Measurements from ENCODE around the gene RAG2. TPM values are rescaled to one million over a fixed set of nuclear protein-coding genes. Genes with fewer than 3 reads are reported as not detected.

Gene RAG2
- total and polyA plus RNA-seq, 10 of the 15 experiments (the other 5 are each of a cell fraction or from before 2014, with no cell fraction given) = not detected

GRCh38 chr11:36574486-36574885 lies 23.6 kb downstream of the RAG2 start:
- in situ Hi-C loops (cut with MboI) (no loop called here), intact Hi-C loops (cut with micrococcal nuclease; ENCODE audit: unreplicated experiment) (no loop called here)
- no peak overlapping the region for H3K4me2 ChIP-seq (ENCODE audit: control insufficient read depth, insufficient read depth)
- ChIA-PET SMC1A (ENCODE audit: uncharacterized antibody, unreplicated experiment) (interaction anchor here (0.9 kb wide), 1 partner anchor 10 kb away, joined by 4 read pairs; no protein-coding TSS in a partner anchor), CTCF (no interaction called here), POLR2A (no interaction called here), RAD21 (ENCODE audit: unreplicated experiment) (no interaction called here)
- FAIRE-seq = no peak
- no peaks in the 10 kb centered on the region for H3K36me3 ChIP-seq (ENCODE audit: control insufficient read depth in 2 of 2, insufficient read depth in 2 of 2, low read length in 1 of 2)
- no peaks in the 10 kb centered on the region for H3K4me1 ChIP-seq (ENCODE audit: control insufficient read depth, insufficient read depth, low read length)
- no peak overlapping the region for H3K27ac ChIP-seq (ENCODE audit: control insufficient read depth, insufficient read depth)
- no peak overlapping the region for H3K4me3 ChIP-seq
- no peaks in the 10 kb centered on the region for H4K20me1 ChIP-seq (ENCODE audit: control insufficient read depth, insufficient read depth)
- no peak for DNase-seq (ENCODE audit: low read depth, low spot score)
- no peak overlapping the region for H3K9ac ChIP-seq (ENCODE audit: control insufficient read depth, insufficient read depth, low read length)
- H3K27me3 ChIP-seq (replicated peaks in 1 of 2; ENCODE audit: control insufficient read depth in 2 of 2, insufficient read depth in 2 of 2, low read length in 1 of 2) = peaks cover 2 to 5% of the 10 kb centered on the region in 2 experiments
- BruUV-seq (replicated peaks) = no TSS peak
- 49% methylated on average over 8 of the region's 8 CpGs for WGBS (ENCODE audit: insufficient coverage, insufficient replicate concordance, low lambda C conversion rate, missing lambda C conversion rate)
- no peak for ATAC-seq
- H3K9me3 ChIP-seq (replicated peaks; ENCODE audit: control insufficient read depth, insufficient read depth, low read length) = no peaks in the 10 kb centered on the region; the same call in 2 of the 3 replicates
- TF ChIP-seq RAD21 (IDR thresholded peaks at IDR 0.05; ENCODE audit: insufficient read depth, low read depth, low read length) (no peak), REST (IDR thresholded peaks at IDR 0.05; ENCODE audit: low read depth, low read length) (no peak), POLR2AphosphoS2 (IDR thresholded peaks at IDR 0.05; ENCODE audit: low read depth, low read length) (no peak), CREB1 (IDR thresholded peaks at IDR 0.05; ENCODE audit: low read depth) (no peak), PAX5 (IDR thresholded peaks at IDR 0.05; ENCODE audit: borderline replicate concordance, low read depth, low read length) (no peak), TBL1XR1 (IDR thresholded peaks at IDR 0.05; ENCODE audit: low read depth, low read length) (no peak), POLR2A (IDR thresholded peaks at IDR 0.05; ENCODE audit: low read depth, low read length) (no peak), TCF3 (IDR thresholded peaks at IDR 0.05; ENCODE audit: borderline replicate concordance, insufficient read depth, low read depth, low read length) (no peak), IRF4 (IDR thresholded peaks at IDR 0.05; ENCODE audit: low read depth, low read length) (no peak), CHD2 (IDR thresholded peaks at IDR 0.05; ENCODE audit: borderline replicate concordance, low read depth, low read length) (no peak), ESRRA (IDR thresholded peaks at IDR 0.05; ENCODE audit: low read length) (no peak), EZH2 (IDR thresholded peaks at IDR 0.05; ENCODE audit: borderline replicate concordance, control insufficient read depth, low read depth, low read length) (no peak), HDAC6 (IDR thresholded peaks at IDR 0.05; ENCODE audit: unreplicated experiment) (no peak), NFYB (IDR thresholded peaks at IDR 0.05; ENCODE audit: insufficient read depth, low read depth, low read length) (no peak), ZNF384 (IDR thresholded peaks at IDR 0.05; ENCODE audit: borderline replicate concordance, low read depth, low read length) (no peak), HSF1 (IDR thresholded peaks at IDR 0.05; ENCODE audit: low read depth, low read length) (no peak)
- no peak overlapping the region for H2AFZ ChIP-seq (ENCODE audit: control insufficient read depth, low read depth, low read length)
- no peaks in the 10 kb centered on the region for H3K79me2 ChIP-seq (ENCODE audit: control insufficient read depth, insufficient read depth, low read length)
